ENCODE measurements around the gene SERF2. TPM values are rescaled to one million over a fixed set of nuclear protein-coding genes. Genes with fewer than 3 reads are reported as not detected.
"Not testable (repeated sequence)": the region's sequence is repeated elsewhere in the genome, so short reads cannot be mapped to it uniquely, and the experiment has no call there.

SERF2 gene
- total RNA-seq (100 to 1,000 TPM; 823 to 834 TPM), polyA plus RNA-seq (ENCODE audit: insufficient read depth, low read depth, low replicate concordance) (745 TPM)
- long read RNA-seq, donor 1, transcript SERF2-216 (2 exons, 1,030 nt), result minor isoform, 12 of 1,008 reads
- long read RNA-seq, donor 1, transcript SERF2-201 (3 exons, 1,537 nt), result major isoform, 821 of 1,008 reads
- long read RNA-seq, donor 1, transcript SERF2-205 (3 exons, 690 nt), result minor isoform, 9 of 1,008 reads
- long read RNA-seq, donor 1, transcript SERF2-207 (2 exons, 582 nt), result minor isoform, 154 of 1,008 reads
- long read RNA-seq, donor 1, partial matches to known transcripts, result 0 of 1,008 reads
- long read RNA-seq, donor 1, other reads (novel, unspliced or antisense), result 0 of 1,008 reads
- long read RNA-seq, donor 2, transcript SERF2-202 (3 exons, 506 nt), result minor isoform, 9 of 514 reads
- long read RNA-seq, donor 2, transcript SERF2-216 (2 exons, 1,030 nt), result minor isoform, 6 of 514 reads
- long read RNA-seq, donor 2, transcript SERF2-207 (2 exons, 582 nt), result minor isoform, 70 of 514 reads
- long read RNA-seq, donor 2, transcript SERF2-201 (3 exons, 1,537 nt), result major isoform, 416 of 514 reads
- long read RNA-seq, donor 2, partial matches to known transcripts, result 5 of 514 reads
- long read RNA-seq, donor 2, other reads (novel, unspliced or antisense), result 0 of 514 reads

- no peaks in the 10 kb centered on the region for H3K27me3 ChIP-seq
- WGBS, 2 donors, result 0 to 1% methylated on average over 30 to 50 of the region's 66 CpGs
- peak; percentile 100 for DNase-seq
- H3K27ac ChIP-seq, result peak within 1 kb of the TSS; percentile 99
- H3K4me3 ChIP-seq, result peak within 1 kb of the TSS; percentile 95 to 98
- TF ChIP-seq POLR2A (IDR thresholded peaks at IDR 0.05) (peak; percentile 100), CTCF (IDR thresholded peaks at IDR 0.05) (no peak)
- peaks cover 22% of the 10 kb centered on the region for H3K4me1 ChIP-seq
- H3K36me3 ChIP-seq (ENCODE audit: low read depth, missing control alignments), result no peaks in the 10 kb centered on the region
- H3K9me3 ChIP-seq, result no peaks in the 10 kb centered on the region
- intact Hi-C loops (cut with DNase I; ENCODE audit: low total_unique reads), result no loop called here
Observed at GRCh38 chr15:43791993-43792760, at the start of gene SERF2. SERF2 (plus strand) TSS chr15:43792320; CDS start chr15:43792377, 57 bp downstream.

GRCh38 chr15:43746245-43746902, 45.7 kb upstream of the SERF2 start, which contains the start of gene PDIA3:
PDIA3 (plus strand) TSS chr15:43746438; CDS start chr15:43746540, 102 bp downstream.
- peak; percentile 90 for TF ChIP-seq POLR2A (IDR thresholded peaks at IDR 0.05)
- peak in 1 of 3 experiments; percentile 18 for TF ChIP-seq CTCF (IDR thresholded peaks at IDR 0.05)
- WGBS, 2 donors, result 0% methylated on average over 13 to 39 of the region's 84 CpGs

GRCh38 chr15:43746903-43747309, 45.2 kb upstream of the SERF2 start:
- 0% methylated on average over 12 of the region's 12 CpGs for WGBS, 2 donors
- Histone ChIP-seq H3K4me1 (peaks cover 22% of the 10 kb centered on the region), H3K4me3 (peak overlapping the region; percentile 79 to 95), H3K27ac (peak overlapping the region; percentile 86 to 95)
- H3K27me3 ChIP-seq; intact Hi-C loops (cut with DNase I; ENCODE audit: low total_unique reads); H3K9me3 ChIP-seq; H3K36me3 ChIP-seq (ENCODE audit: low read depth, missing control alignments); DNase-seq: not testable (repeated sequence)

More at GRCh38 chr15:43746245-43746902, 45.7 kb upstream of the SERF2 start, which contains the start of gene PDIA3:
- H3K27me3 ChIP-seq; H3K36me3 ChIP-seq (ENCODE audit: low read depth, missing control alignments); H3K9me3 ChIP-seq; intact Hi-C loops (cut with DNase I; ENCODE audit: low total_unique reads): not testable (repeated sequence)
- H3K4me3 ChIP-seq, result peak within 1 kb of the TSS; percentile 79 to 95
- H3K27ac ChIP-seq, result peak within 1 kb of the TSS; percentile 86 to 95
- peaks cover 19% of the 10 kb centered on the region for H3K4me1 ChIP-seq
- peak; percentile 95 for DNase-seq

- WGBS, 2 donors, result 79 to 93% methylated on average over 3 of the region's 3 CpGs
- no peak for DNase-seq
- Histone ChIP-seq H3K4me1 (peaks cover 22% of the 10 kb centered on the region), H3K9me3 (no peaks in the 10 kb centered on the region), H3K4me3 (no peak overlapping the region), H3K27me3 (no peaks in the 10 kb centered on the region), H3K36me3 (ENCODE audit: low read depth, missing control alignments) (no peaks in the 10 kb centered on the region), H3K27ac (no peak overlapping the region)
- intact Hi-C loops (cut with DNase I; ENCODE audit: low total_unique reads), result no loop called here
- no peak for TF ChIP-seq POLR2A (IDR thresholded peaks at IDR 0.05)
- TF ChIP-seq CTCF (IDR thresholded peaks at IDR 0.05), result no peak
Observed at GRCh38 chr15:43748376-43748775, 43.7 kb upstream of the SERF2 start.

Data from testis (tissue), 5 donors.